Psoas muscle (tissue), 8 donors: ENCODE data around the gene PRSS48. TPM values are rescaled to one million over a fixed set of nuclear protein-coding genes. Genes with fewer than 3 reads are reported as not detected.

Experiments
- ATAC-seq, 4 donors: fragments of 200-7000 bp; cut with Tn5 transposase; one replicate each; pipeline ENCODE4 v1.9.1; 2020; ENCODE audit warnings: moderate library complexity in 3 of 4, mild to moderate bottlenecking in 2 of 4
- DNase-seq, 2 donors: peaks; one replicate each; pipeline ENCODE4 v3.0.0-alpha.2; 2020
- H3K27ac ChIP-seq: fragments of 200-600 bp; one replicate; pipeline ENCODE4 v1.8.0; 2022
- H3K27me3 ChIP-seq, 3 donors: fragments of 200-600 bp in 1 of 3; one replicate each; pipeline versions ENCODE4 v1.6.1 to v1.8.0; 2013 to 2022; ENCODE audit warnings: low read length in 2 of 3, mild to moderate bottlenecking in 2 of 3, moderate library complexity in 1 of 3; ENCODE audit not compliant: insufficient read depth in 3 of 3
- H3K36me3 ChIP-seq, 2 donors: fragments of 200-600 bp in 1 of 2; one replicate each; pipeline versions ENCODE4 v1.6.1 to v1.8.0; 2013 to 2022; ENCODE audit warnings: low read depth in 1 of 2, mild to moderate bottlenecking in 1 of 2, moderate library complexity in 1 of 2; ENCODE audit not compliant: insufficient read depth in 1 of 2
- H3K4me1 ChIP-seq: fragments of 200-600 bp; one replicate; pipeline ENCODE4 v1.8.0; 2022
- H3K4me3 ChIP-seq: fragments of 200-600 bp; one replicate; pipeline ENCODE4 v1.8.0; 2022; ENCODE audit warnings: mild to moderate bottlenecking
- H3K9me3 ChIP-seq: fragments of 200-600 bp; one replicate; pipeline ENCODE4 v1.8.0; 2022
- WGBS, 3 donors: extraction: QIAGEN DNeasy Blood & Tissue Kit; methylation state at CpG; one replicate each; pipeline versions ENCODE4 v1.1.6 to v1.1.7; 2013; 5-methylcytosine and 5-hydroxymethylcytosine counted together
- intact Hi-C, 2 donors: fragments of 100-400 bp; cut with DNase I; formaldehyde crosslinking; loops; one replicate each; pipeline versions ENCODE4 v1.11.0 to v1.14.2; 2022
- long read RNA-seq, 2 donors: library from polyadenylated mRNA; unstranded; transcript quantifications; one replicate each; pipeline ENCODE4 v2.0.0, GENCODE V29; 2021
- polyA plus RNA-seq, 3 donors: library from polyadenylated mRNA; stranded (reverse); fragments of 200-250 nt; gene quantifications; one replicate each; pipeline ENCODE4 v1.2.3, GENCODE V29; 2013
- total RNA-seq, 4 donors: library from RNA; stranded (reverse); fragmentation: NEBNext Ultra II Directional in 2 of 4; extraction: Animal tissue kit (Norgen Biotek cat#: 25700) in 2 of 4; gene quantifications; one replicate each; pipeline versions ENCODE4 v1.2.1 to v1.2.4, GENCODE V29; 2021 to 2023
- TF ChIP-seq, protein P1 (sequence below): fragments of 200-600 bp; IDR thresholded peaks from one replicate; pipeline ENCODE4 v1.8.0; 2022; ENCODE audit warnings: antibody characterized with exemption
- donor health status: healthy with polysubstance abuse.
- donor health status: DM: no; HTN: no; CAD: no; lungs with moderate emphysema.
- donor health status: Bipolar disorder and iron deficiency.
- donor health status: healthy.
- donor health status: DM: yes; HTN: yes; CAD: no.
- donor health status: DM: no; HTN: no; CAD: no.
- donor health status: DM: no; HTN: no; CAD: no.
- donor health status: DM: yes; HTN: yes; CAD: no.

The PRSS48 gene, protein sequence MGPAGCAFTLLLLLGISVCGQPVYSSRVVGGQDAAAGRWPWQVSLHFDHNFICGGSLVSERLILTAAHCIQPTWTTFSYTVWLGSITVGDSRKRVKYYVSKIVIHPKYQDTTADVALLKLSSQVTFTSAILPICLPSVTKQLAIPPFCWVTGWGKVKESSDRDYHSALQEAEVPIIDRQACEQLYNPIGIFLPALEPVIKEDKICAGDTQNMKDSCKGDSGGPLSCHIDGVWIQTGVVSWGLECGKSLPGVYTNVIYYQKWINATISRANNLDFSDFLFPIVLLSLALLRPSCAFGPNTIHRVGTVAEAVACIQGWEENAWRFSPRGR
- total RNA-seq (not detected), polyA plus RNA-seq (not detected)
- long read RNA-seq, donor 1: 0 reads
- long read RNA-seq, donor 2: 0 reads

DNA sequence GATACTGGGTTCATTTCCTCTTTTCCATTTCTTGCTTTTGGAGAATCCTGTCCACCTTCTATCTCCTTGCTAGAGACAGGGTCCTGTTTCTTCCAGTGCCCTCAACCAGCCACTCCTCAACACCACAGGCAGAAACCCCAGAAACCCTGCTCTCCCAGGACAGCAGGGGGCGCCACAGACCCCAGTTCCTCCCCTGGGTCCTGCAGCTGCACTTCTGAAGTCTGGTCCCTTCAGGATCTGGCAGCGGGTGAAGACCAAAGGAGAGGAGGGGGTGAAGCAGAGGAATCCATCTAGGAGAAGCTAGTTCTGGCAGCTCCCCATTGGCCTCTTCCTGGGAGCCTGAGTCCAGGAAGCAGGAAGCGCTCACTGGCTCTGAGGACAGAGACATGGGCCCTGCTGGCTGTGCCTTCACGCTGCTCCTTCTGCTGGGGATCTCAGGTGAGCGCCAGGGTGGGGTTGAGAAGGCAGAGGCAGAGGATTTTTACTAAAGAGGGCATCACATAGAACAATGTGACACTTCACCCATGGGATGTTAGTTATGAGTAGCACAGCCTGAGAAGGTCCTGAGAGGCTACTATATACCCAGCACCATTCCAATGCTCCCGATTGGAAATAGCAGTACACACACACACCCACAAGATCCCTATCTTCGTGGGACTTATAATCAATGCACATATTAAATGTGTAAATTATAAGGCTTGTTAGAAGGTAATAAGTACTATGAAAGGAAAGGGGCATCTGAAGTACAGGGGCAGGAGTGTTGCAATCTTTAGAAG lies at the start of gene PRSS48:
Gene PRSS48, plus strand, starts transcription at position 375 of the 776 bp plus-strand sequence. Its CDS starts 12 bp downstream, at position 387.
- Histone ChIP-seq H3K36me3 (no peaks in the 10 kb centered on the region), H3K9me3 (no peaks in the 10 kb centered on the region), H3K4me3 (no peak within 1 kb of the TSS), H3K27me3 (no peaks in the 10 kb centered on the region), H3K4me1 (peaks cover 7% of the 10 kb centered on the region), H3K27ac (no peak within 1 kb of the TSS)
- DNase-seq: peak; percentile 64 to 78
- TF ChIP-seq, protein P1, sequence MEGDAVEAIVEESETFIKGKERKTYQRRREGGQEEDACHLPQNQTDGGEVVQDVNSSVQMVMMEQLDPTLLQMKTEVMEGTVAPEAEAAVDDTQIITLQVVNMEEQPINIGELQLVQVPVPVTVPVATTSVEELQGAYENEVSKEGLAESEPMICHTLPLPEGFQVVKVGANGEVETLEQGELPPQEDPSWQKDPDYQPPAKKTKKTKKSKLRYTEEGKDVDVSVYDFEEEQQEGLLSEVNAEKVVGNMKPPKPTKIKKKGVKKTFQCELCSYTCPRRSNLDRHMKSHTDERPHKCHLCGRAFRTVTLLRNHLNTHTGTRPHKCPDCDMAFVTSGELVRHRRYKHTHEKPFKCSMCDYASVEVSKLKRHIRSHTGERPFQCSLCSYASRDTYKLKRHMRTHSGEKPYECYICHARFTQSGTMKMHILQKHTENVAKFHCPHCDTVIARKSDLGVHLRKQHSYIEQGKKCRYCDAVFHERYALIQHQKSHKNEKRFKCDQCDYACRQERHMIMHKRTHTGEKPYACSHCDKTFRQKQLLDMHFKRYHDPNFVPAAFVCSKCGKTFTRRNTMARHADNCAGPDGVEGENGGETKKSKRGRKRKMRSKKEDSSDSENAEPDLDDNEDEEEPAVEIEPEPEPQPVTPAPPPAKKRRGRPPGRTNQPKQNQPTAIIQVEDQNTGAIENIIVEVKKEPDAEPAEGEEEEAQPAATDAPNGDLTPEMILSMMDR: peak; percentile 69
- ATAC-seq: peak; percentile 70 to 97 (median 91)
- intact Hi-C loops: loop anchor here (5.0 to 10.0 kb wide), 2 partner anchors 48 to 85 kb away; partner anchors contain the start of gene SH3D19 (in 1 of the 2)
- 68 to 81% (median 74%) methylated on average over 7 of the region's 7 CpGs for WGBS, 3 donors

DNA sequence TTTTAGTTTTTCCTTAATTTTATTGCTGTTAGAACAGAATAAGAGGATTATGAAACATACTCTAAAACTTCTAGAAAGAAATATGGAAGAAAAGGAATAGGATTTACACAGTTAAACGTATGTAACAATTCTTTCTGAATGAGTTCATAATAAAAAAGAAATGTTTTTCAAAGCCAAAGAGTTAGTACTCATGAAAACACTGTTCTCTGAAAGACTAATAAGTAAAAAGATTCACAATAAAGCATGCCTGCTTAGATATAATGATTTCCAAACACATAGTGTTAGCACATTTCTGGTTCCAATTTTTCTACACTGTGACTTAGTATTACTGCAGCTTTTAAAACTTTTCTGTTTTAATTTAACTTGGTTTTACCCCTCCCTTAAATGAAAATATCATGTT lies 49.8 kb upstream of the PRSS48 start:
- Histone ChIP-seq H3K27me3 (no peaks in the 10 kb centered on the region), H3K36me3 (no peaks in the 10 kb centered on the region), H3K27ac (peak overlapping the region; percentile 47), H3K4me3 (peak overlapping the region; percentile 51), H3K9me3 (no peaks in the 10 kb centered on the region), H3K4me1 (peaks cover 7% of the 10 kb centered on the region)
- ATAC-seq (no peak), DNase-seq (no peak)
- intact Hi-C loops: no loop called here
- 53 to 55% (median 54%) methylated on average over 1 of the region's 1 CpG for WGBS, 3 donors
- TF ChIP-seq, protein P1: no peak

DNA sequence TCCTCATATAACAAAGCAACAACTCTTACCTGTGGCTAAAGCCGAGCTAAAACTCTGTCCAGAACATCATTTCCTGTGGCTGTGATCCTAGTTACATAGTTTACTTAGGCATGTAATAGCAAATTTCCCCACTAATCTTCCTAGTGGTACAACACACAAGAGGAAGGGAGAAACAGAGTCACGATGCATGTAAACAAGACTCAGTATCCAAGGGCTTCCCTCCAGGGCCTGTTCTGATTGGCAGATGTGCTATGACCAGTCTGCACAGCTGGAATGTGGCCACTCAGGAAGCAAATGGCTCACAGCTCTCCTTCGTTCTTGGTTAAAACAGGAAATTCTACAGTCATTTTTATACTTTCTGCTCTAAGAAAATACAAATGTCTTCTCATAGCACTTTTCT lies 49.2 kb upstream of the PRSS48 start:
- DNase-seq (peak; percentile 59 to 77), ATAC-seq (peak; percentile 59 to 77 (median 72))
- H3K27me3 ChIP-seq: no peaks in the 10 kb centered on the region
- H3K36me3 ChIP-seq: no peaks in the 10 kb centered on the region
- TF ChIP-seq, protein P1: no peak
- intact Hi-C loops: no loop called here
- WGBS, 3 donors: 24 to 35% (median 26%) methylated on average over 3 of the region's 3 CpGs
- no peaks in the 10 kb centered on the region for H3K9me3 ChIP-seq
- H3K27ac ChIP-seq: peak overlapping the region; percentile 47
- peak overlapping the region; percentile 51 for H3K4me3 ChIP-seq
- H3K4me1 ChIP-seq: peaks cover 7% of the 10 kb centered on the region

DNA sequence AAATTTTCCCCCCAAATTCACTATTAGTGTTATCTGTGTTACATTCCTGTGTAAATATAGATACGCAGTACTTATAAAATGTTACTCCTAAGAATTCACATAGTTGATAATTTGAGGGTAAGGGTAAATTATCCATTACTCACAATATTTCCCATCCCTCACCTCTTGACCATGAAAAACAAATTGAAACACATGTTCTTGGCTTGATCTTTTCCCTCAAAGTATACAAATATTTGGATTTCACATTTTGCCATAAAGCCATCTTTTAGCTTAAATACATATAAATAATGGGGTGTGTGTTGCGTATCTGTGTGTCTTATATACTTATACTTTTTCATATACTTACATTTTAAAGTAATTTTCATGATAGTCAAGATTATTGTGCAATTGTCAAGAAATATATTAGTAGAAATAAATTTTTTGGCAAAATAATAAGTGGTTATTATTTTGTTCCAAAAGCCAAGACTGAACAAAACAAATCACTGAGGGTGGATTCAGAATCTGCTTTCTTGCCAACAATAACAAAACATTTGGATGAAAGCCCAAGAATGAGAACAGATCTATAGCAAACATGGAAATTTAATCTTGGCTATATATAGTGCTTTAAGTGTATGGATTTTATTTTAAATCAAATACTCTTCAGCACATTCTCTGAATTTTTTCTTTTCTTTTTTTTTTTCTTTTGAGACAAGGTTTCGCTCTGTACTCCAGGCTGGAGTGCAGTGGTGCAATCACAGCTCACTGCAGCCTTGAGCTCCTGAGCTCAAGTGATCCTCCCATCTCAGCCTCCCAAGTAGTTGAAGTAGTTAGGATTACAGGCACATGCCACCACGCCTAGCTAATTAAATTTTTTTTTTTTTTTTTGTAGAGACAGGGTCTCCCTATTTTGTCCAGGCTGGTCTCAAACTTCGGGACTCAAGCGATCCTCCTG lies 48.5 kb upstream of the PRSS48 start:
- WGBS, 3 donors: 78 to 86% (median 81%) methylated on average over 6 of the region's 6 CpGs
- intact Hi-C loops: no loop called here
- DNase-seq: no peak
- no peaks in the 10 kb centered on the region for H3K9me3 ChIP-seq
- no peaks in the 10 kb centered on the region for H3K36me3 ChIP-seq
- H3K4me1 ChIP-seq: peaks cover 7% of the 10 kb centered on the region
- ATAC-seq: no peak
- TF ChIP-seq, protein P1: no peak
- H3K27ac ChIP-seq: peak overlapping the region; percentile 47
- no peaks in the 10 kb centered on the region for H3K27me3 ChIP-seq
- peak overlapping the region; percentile 51 for H3K4me3 ChIP-seq
